Astrocyte of the hippocampus (primary cell): ENCODE measurements around the gene LRP6.

Experiments used
- DNase-seq: peaks from one replicate; pipeline ENCODE4 v3.0.0; 2011; ENCODE audit warnings: low read depth, low spot score

LRP6 gene

DNA sequence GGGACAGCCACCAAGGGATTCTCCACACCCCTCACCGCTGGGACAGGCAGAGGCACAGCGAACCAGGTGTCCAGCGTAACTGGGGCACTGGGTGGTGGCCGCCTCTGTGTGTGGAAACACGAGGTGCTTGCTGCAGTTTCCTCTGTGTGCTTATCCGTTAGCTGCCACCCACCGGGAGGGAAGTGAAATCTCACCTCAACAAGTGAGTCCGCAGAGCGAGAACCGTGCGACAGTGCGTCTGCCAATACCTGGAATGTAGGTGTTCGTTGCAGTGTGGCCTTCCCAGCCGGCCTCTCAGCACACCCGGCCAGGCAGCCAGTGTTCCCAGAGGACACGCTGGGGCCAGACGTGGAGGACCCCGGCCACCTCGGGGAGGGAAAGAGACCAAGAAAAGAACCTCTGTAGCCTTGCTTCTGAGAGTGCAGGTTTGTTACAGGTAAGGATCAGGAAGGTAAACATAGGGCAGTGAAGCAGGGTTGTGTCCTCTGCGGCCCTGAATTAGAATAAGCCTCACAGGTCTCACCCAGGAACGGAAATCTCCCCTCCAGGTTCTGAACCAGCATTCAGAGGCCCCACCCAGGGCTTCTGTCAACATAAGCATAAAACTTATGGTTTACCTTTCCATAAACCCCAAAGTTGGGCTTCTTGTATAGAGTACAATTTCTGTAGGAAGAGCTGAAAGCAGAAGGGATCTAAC lies 194.6 kb downstream of the LRP6 start:
- no peak for DNase-seq

DNA sequence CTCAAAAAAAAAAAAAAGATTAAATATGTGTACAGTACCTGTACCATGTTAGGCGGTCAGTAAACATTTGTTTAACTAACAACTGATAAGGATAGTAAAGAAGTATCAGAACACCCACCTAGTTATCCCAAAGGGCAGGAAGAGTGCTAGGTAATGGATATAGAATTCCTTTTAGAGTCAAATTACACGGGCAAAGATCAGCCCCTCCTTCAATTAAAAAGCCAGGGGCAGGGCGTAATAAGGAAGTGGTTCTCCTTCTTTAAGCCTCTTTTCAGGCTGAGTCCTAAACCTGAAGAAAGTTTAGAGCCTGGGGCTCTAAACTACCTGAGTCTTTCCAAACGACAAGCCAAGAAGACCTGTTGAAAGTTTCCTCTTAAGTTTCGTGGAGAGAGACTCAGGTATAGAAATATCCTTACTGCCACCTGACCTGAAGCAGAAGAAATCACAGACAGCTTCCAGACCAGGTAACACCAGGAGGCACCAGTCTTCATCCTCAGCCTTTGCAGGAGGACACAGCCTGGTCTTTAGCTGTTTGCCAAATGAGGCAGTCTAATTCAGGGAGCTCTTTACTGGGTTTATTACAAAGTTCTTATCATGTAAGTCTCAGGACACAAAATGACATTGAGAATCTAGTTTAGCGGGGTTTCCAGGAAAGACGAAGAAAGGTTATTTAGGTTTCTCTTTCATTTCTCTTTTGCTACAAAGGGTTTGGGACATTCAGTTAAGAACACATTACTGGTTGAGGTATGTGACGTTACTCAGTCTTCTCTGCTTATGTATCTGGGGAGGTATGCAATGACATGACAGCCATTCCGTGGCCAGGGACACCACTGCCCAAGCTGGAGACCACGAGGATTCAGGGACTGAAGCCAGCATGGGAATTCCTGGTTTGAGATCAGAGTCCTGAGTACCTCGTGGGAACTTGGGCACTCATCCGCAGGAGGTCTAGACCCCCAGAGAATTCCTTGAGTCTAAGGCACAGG lies 195.9 kb downstream of the LRP6 start, which contains the start of gene BCL2L14:
TSS of gene BCL2L14 (plus strand) at position 266 of the 983 bp plus-strand sequence. CDS start 8,367 bp downstream, outside the sequence.
- DNase-seq = peak; percentile 28

DNA sequence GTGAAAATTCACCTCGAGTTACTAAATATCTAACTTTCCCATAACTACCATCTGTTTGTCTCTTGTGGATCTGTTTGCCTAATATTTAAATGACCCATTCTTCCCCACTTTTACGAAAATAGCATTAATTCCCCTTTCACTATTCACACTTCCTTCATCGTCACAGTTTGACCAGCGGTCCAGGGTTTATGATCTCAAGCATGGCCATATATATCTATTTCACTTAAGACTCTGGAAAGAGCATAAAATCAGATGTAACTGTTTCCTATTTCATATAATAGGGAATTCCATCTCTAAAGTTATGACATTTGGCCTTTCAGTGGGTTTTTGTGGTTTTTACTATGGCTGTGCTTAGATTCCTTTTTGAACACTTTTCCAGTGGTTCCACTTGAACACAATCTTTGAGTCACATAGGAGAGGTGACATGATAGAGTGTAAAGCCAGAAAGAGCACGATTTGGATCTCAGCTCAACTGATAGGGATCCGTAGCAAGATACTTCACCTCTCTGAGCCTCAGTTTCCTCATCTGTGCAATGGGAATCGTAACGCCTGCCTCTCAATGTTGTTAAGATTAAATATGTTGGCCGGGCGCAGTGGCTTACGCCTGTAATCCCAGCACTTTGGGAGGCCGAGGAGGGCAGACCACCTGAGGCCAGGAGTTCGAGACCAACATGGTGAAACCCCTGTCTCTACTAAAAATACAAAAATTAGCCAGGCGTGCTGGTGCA lies 196.9 kb downstream of the LRP6 start:
- no peak for DNase-seq

DNA sequence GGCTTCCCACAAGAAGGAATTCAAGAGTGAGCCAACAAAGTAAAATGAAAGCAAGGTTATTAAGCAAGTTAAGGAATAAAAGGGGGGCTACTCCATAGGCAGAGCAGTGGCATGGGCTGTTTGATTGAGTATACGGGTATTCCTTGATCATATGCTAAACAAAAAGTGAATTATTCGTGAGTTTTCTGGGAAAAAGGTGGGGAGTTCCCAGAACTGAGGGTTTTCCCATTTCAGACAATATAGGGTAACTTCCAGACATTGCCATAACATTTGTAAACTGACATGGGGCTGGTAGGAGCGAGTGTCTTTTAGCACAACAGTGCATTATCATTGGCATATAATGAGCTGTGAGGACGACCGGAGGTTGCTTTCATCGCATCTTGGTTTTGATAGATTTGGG lies 198.1 kb downstream of the LRP6 start:
- no peak for DNase-seq
